T-helper 1 cell (primary cell): Measurements from ENCODE around the gene DTNBP1.
A peak's percentile ranks its signal among the peaks of the same experiment; 100 is the strongest.
"Not testable (repeated sequence)": the region's sequence is repeated elsewhere in the genome, so short reads cannot be mapped to it uniquely, and the experiment has no call there.

Experiments used
- DNase-seq, 5 donors: peaks; one replicate each; pipeline ENCODE4 v3.0.0-alpha.2; 2012 to 2020

Gene DTNBP1

DNA sequence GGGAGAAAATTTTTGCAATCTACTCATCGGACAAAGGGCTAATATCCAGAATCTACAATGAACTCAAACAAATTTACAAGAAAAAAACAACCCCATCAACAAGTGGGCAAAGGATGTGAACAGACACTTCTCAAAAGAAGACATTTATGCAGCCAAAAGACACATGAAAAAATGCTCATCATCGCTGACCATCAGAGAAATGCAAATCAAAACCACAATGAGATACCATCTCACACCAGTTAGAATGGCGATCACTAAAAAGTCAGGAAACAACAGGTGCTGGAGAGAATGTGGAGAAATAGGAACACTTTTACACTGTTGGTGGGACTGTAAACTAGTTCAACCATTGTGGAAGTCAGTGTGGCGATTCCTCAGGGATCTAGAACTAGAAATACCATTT lies 4.1 kb upstream of the DTNBP1 start:
- DNase-seq, result not testable (repeated sequence)

DNA sequence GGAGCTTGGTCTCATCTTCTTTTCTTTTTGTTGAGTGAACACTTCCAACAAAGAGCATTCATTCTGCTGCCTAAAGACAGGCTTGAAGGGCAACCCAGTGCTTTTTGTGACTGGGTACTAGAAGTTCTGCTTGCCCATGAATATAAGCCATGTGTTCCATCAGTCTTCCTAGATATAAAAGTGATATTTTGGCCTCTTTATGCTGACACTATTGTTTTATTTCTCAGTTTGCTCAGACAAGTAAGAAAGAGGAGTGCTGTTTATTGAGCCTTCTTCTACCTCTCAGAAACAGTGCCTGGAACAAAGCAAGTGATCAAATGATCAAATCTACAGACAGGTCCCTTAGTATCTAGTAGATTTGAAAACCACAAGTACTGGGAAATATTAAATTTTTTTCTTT lies 2.4 kb upstream of the DTNBP1 start:
- DNase-seq, result no peak

DNA sequence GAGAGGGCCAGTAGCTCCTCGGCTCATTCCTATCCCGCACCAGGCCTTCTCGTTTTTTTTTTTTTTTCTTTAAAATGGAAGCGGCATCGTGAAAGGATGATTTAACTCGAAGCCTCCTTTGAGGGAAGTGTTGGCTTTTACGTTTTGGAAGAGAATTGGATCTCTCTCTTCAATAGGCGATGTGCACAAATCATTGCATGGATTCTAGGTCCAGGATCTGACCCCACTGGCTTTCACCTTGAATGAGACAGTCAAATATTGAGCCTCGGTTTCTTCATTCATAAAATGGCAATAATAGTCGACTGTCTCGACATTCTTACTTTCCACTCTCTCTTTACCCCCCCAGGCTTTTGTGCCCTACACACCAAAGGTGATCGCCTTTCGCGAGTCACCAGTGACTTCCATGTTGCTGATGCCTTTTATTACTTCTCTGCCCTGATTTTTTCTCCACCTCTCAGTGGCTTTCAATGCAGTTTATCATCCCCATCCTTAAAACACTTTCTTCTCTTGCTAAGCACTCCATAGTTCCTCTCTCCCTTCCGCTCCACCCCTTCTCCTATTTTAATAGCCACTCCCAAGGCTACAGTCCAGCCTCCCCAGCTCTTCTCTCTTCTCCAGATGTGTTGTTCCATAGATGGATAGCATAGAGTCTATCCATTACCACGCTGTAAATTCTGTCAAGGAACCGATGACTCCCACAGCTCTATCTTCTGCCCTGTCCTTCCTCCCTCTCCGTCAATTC lies 473 bp upstream of the DTNBP1 start:
- no peak for DNase-seq

DNA sequence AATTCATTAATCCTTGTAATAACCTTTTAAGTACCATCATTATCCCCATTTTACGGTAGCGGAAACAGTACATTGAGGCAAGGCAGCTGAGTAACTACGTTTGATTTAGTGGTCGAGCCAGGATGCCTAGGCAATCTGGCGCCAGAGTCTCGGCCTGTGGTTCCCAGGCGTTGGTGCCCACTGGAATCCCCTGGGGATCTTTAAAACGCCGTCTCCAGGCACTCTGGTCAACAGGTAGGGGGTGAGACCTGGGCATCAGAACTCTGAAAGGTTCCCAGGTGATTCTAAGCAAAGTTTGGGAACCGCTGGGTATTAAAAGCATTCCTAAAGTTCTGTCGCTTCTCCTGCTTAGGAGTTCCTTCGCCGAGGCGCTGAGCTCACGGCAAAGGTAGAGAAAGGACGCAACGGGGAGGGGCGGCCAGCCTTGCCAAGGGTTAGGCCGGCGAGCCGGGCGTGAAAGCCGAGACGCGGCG lies 939 bp downstream of the DTNBP1 start:
- DNase-seq, result no peak

DNA sequence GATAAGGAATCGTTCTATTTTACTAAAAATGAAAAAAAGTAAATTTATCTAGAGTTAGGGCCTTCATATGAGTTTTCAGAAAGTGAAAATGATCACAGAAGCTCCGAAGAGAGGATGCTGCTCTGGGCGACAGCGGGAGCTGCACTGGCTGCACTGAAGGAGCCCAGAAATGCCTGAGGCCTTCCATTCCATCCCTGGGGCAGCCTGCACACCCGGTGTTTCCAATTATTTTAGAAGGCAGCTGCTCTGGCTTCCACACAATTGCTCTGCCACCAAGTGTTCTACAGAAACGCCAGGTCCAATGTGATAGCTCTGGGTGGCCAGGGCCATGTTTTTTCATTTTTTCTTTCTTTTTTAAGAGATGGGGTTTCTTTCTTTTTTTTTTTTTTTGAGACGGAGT lies 3.6 kb downstream of the DTNBP1 start:
- DNase-seq, result no peak

DNA sequence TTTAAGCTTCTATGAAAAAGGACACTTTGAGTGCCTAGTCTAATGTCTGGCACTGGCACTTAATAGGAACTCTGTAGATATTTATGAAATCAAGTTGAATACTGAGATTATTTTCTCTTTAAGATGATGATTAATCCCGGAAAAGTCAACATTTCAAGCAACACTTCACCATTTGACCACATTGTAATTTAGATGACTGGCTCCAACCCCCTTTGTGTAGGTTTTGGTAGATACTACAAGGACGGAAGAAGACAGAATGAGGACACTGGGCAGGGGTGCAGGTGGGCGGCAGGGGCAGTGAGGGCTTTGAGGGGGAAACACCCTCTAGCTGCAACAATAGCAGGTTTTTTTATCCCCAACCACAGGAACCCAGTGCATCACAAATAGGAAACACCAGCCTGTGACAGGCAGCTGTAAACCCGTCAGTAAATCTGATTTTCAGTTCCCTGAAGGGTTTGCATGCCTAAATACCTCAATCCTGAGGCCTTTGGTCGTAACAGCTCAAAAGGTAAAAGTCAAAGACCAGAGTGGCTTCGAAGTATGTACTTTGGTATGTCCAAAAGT lies 4.6 kb downstream of the DTNBP1 start:
- DNase-seq, result no peak

DNA sequence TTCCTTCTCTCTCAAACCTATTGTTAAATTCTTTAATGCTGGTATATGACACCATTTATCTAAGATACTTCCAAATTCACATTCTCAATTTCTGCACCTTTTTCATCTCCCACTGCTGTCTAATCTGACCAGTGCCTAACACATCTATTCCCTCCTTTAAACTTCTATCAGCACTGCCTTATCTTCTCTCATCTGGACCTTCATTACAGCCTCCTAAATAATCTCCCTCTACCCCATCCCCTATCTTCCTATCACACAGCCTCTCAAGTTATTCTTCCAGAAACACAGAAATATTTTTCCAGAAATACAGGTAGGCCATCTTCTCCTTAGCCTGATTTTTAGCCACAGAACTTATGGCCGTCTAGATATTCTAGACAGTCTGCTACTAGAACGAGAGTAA lies 5.5 kb downstream of the DTNBP1 start:
- no peak for DNase-seq

DNA sequence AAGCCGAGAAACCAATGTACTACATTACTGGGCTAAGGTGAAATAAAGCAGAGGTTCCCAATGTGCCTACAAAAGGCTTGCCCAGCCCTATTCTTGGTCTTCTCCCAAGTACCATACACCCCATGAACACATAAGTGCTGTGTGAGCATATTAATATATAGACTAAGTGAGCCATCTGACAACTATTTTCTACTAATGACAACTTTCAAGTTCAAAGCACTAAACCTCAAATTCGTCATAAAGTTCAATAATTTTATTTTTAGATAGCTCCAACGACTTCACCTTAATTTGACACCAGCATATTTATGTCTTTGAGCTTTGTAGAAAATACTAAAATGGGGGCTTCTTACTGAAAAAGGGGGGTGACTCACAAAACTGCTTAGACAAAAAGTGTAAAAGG lies 6.7 kb downstream of the DTNBP1 start:
- DNase-seq, result no peak

DNA sequence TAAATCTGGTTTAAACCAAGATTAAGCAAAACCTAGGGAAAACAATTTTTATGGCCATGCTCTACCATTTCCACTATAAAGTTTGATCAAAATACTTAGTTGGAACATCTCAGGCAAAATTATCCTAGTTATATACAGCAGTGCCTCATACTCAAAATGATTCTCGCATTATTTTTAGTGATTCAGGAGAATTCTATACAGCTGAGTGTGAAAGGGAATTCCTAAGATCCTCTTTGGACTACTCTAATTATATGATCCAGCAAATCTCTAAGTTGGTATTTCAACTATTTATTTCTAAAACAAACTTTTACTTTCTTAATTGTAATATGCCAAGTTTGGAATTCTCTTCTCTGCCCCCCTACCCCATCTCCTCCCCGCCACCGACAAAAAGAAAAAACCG lies 8.6 kb downstream of the DTNBP1 start:
- DNase-seq, result no peak

DNA sequence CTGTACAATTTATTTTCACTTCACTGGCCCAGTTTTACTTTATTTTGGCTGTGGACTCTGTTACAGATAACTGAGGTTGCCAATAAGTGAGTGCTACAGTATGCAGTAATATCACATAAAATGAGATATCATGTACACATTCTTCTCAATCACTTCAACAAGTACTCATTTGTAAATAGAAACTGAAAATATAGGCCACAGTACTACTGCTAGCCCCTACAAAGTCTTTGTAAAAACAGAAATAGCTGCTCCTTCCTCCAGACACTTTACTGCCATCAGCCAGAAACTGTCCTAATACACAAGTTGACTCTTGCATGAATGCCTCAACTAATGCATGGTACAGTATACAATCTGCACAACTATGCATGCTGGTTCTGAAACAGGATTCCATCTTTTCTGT lies 9.2 kb downstream of the DTNBP1 start:
- DNase-seq, result no peak

DNA sequence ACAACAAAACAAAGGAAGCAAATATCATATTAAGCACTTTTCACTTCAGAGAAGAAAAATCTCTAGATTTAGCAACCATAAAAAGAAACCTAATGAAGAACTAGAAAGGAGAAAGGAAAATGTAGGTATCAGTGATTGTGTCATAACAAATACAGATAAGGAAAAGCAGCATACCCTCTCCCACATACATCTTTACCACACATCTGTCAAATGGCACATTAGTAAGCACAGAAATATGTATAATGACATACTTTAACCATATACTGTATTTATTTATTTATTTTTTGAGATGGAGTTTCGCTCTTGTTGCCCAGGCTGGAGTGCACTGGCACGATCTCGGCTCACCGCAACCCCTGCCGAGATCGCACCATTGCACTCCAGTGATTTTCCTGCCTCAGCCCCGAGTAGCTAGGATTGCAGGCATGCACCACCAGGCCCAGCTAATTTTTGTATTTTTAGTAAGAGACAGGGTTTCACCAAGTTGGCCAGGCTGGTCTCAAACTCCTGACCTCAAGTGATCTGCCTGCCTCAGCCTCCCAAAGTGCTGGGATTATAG lies 12.7 kb downstream of the DTNBP1 start:
- not testable (repeated sequence) for DNase-seq

DNA sequence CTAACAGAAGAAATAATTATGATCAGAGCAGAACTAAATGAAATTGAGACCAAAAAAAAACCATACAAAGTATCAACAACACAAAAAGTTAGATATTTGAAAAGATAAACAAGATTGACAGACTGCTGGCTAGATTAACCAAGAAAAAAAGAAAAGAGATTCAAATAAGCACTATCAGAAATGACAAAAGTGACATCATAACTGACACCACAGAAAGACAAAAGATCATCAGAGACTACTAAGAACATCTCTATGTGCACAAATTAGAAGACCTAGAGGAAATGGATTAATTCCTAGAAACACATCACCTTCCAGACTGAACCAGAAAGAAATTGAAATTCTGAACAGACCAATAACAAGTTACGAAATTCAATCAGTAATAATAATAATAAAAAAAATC lies 17.9 kb downstream of the DTNBP1 start:
- no peak for DNase-seq

DNA sequence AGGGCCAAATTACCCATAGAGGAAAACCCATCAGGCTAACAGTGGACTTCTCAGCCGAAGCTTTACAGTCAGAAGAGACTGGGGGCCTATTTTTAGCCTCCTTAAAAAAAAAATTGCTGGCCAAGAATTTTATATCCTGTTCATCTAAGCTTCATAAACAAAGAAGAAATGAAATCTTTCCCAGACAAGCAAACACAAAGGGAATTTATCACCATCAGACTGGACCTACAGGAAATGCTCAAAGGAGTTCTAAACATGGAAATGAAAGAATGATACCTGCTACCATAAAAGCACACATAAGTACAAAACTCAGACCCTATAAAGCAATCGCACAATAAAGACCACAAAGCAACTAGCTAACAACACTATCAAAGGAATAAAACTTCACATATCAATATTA lies 19.3 kb downstream of the DTNBP1 start:
- DNase-seq, result no peak

DNA sequence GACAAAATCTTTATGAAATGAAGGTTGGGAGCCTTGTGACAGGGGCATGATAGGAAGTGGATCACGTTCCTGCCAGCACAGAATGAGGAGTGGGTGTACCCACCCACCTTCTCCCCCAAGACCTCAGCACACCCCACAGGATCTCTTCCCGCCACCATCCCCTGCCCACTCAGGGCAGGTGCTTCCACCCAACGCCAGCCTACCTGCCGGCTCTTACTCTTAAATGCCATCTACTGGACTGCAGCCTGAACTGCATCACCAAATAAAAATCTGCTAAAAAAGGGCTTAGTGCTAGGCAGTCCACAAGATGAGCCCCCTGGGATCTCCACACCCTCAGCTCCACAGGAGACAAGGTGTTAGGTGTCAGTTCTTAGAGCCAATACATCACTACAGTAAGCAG lies 20.6 kb downstream of the DTNBP1 start:
- no peak for DNase-seq

DNA sequence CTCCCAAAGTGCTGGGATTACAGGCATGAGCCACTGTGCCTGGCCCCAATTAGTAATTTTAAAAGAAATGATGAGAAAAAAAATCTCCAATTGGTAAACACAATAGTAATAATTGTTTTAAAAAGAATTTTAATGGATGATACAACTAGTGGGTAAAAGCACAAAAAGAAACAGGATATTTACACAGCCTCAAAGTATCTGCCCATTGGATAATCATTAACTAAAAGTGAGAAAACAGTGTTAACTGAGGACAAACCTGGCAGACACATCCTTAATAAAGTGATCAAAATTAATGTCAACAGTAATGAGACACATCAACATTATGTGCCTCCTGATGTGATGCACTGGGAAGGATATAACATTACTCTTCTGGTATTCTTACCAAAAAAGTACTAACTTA lies 24.5 kb downstream of the DTNBP1 start:
- DNase-seq, result no peak

DNA sequence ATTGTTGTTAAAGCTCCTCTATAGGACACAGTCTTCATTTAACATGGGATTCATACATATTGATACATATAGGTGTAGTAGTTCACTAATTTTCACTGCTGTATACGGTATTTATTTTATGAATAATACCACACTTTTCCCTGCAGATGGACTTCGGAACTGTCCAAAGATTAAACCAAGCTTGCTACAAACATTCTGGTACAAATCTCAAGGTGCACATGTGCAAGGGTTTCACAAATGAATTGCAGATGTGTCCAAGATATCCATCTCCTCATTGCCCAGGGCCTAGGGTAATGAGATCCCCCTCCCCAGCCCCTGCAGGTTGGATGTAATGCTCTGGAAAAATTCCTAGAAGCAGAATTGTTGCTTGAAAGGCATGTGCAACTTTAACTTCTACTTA lies 31.4 kb downstream of the DTNBP1 start:
- no peak for DNase-seq

DNA sequence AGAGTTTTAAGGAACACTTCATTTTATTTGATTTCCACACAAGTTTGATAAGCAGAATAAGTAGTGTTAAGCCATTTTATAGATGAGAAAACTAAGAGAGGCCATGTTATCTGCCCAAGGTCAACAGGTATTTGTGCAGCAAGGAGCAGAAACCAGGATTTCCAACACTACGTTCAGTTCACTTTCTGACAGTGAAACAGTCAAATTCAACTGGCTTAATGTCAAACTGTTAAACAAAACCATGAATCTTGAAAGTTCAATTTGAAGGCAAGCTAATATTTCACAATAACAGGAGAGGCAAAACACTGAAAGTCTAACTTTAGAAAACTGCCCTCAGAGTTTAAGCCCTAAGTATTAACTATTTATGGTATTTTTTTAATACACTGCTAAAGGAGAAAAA lies 32.6 kb downstream of the DTNBP1 start:
- DNase-seq, result no peak

DNA sequence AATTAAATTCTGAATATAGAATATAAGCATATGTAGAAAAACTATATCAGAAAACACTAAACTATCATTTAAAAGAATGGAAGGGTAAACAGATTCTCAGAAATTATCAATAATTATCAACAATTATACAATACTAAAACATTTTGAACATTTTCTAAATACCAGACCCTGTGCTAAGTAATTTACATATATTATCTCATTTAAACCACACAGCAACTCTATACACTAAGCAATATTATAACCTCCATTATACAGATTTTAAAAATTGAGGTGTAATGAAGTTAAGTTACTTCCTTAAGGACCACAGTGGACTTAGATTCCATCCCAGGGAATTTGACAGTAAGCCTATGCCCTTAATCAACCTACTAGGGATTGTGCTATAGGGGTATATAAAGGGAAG lies 33.3 kb downstream of the DTNBP1 start:
- DNase-seq, result no peak

DNA sequence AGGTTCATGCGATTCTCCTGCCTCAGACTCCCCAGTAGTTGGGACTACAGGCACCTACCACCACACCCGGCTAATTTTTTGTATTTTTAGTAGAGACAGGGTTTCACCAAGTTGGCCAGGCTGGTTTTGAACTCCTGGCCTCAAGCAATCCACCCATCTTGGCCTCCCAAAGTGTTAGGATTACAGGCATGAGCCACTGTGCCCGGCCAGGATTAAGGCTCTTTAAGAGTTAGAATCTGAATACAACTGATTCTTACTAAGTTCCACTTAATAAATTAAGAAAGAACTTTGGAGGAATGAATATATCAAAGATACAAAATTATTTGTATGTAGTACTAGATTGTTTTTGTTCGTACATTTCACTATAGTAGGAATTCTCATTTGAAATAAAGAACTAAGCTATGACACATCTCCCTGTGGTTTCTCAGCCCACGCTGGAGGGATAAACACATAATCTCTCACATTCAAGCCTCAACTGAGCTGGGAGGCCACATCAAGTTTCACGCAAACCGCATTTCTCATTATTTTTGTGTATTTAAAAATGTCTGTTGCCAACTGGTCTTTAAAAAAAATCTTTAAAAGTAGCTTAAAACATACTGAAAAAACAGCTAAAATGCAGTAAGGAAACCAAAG lies 34.2 kb downstream of the DTNBP1 start:
- DNase-seq, result peak in 1 of 5 donors; percentile 19

DNA sequence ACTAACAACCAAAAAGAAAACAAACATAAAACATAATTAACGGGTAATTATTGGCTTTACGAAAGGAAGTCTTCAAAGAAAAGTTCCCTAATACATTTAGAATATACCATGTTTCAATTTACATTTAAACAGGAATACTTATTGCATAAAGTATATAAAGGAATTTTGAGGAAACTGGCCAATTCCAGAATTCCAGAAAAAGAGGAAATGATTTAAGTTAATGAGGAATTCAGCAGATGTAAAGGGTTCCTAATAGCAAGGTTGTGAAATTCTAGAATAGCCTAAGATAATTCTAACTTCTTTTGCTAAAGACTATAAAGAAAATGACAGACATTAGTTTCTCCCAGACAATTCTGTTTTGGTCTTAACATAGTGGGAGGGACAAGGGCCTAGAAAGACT lies 35.0 kb downstream of the DTNBP1 start:
- no peak for DNase-seq

DNA sequence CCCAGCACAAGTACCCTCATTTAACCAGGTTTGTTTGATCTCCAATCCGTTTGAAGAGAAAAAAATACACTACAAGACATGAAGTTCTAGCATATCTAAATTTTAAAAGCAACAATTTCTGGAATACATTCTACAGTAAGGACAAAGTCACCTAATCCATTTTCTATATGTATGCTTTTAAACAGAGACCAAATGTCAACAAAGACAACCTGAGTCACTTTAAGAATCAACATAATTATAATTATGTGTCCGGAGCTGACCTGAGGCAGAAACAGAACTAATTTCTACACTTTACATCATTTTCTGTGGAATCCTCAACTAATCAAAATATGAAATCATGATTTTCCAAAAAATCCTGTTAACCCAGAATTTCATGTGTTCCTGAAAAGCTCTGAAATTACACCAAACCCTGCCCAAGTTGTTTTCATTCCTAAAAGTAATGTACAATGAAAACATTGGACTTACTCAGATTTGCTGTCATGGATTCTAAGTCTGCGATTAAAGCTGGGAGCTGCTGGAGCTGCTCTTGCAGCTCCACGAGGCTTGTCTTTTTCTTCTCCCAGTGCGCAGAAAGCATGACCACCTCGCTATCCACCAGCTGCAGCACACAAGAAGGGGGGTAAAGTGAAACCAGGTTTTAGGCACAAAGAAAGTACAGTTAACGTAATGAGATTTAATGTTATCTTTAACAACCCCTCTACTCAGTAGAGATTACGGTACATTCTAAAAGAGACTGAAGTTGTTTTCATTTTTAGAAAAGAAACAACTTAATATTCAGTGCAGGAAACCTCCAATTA lies 35.8 kb downstream of the DTNBP1 start:
- DNase-seq, result no peak

DNA sequence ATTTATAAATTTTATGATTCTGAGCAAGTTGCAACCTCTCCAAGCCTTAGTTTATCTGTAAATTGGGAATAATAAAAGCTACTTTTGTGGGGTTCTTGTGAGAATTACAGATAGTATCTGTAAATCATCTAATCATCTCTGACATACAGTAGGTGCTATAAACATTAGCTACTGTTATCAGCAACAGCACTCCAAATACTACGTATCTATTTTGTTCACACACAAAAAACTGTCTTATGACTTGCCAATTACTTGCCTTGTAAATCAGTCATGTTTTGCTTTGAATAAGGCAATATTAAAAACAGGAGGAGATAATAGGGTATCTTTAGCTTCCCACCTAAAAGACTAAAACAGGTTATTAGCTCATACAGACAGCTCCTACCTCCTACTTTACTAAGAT lies 36.7 kb downstream of the DTNBP1 start:
- DNase-seq, result no peak
